Raji (cell line): ENCODE results near the gene PSKH1.

ENCODE experiments used
- POLR2A ChIP-seq: IDR thresholded peaks from 2 replicates; pipeline ENCODE4 v1.6.1; 2011; ENCODE audit warnings: low read depth, low read length, control low read depth; ENCODE audit not compliant: insufficient read depth

The PSKH1 gene

GRCh38 chr16:67878846-67879245, 14.2 kb upstream of the PSKH1 start:
- TF ChIP-seq POLR2A = no peak

- no peak for TF ChIP-seq POLR2A
Measured at GRCh38 chr16:67879462-67879861, 13.6 kb upstream of the PSKH1 start.

- TF ChIP-seq POLR2A = no peak
Measured at GRCh38 chr16:67879936-67880335, 13.1 kb upstream of the PSKH1 start.

GRCh38 chr16:67880584-67880983, 12.5 kb upstream of the PSKH1 start:
- TF ChIP-seq POLR2A = no peak

DNA sequence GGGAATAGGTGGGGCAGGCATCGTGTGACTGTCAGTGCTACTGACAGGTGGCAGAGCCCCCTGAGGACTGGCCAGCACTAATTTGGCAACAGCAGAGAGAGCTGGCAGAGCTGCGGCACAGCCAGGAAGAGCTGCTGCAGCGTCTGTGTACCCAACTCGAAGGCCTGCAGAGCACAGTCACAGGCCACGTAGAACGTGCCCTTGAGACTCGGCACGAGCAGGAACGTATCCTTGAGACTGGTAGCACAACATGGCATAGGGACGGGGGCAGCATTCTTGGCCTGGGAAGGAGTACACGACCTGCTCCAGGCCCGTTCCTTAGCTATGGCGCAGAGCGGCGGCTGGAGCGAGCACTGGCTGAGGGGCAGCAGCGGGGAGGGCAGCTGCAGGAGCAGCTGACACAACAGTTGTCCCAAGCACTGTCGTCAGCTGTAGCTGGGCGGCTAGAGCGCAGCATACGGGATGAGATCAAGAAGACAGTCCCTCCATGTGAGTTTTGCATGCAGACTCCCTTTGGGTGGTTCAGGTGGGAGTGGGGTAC, 11.4 kb upstream of the PSKH1 start:
- no peak for TF ChIP-seq POLR2A

- no peak for TF ChIP-seq POLR2A
Measured at GRCh38 chr16:67882374-67883145, 10.5 kb upstream of the PSKH1 start.

DNA sequence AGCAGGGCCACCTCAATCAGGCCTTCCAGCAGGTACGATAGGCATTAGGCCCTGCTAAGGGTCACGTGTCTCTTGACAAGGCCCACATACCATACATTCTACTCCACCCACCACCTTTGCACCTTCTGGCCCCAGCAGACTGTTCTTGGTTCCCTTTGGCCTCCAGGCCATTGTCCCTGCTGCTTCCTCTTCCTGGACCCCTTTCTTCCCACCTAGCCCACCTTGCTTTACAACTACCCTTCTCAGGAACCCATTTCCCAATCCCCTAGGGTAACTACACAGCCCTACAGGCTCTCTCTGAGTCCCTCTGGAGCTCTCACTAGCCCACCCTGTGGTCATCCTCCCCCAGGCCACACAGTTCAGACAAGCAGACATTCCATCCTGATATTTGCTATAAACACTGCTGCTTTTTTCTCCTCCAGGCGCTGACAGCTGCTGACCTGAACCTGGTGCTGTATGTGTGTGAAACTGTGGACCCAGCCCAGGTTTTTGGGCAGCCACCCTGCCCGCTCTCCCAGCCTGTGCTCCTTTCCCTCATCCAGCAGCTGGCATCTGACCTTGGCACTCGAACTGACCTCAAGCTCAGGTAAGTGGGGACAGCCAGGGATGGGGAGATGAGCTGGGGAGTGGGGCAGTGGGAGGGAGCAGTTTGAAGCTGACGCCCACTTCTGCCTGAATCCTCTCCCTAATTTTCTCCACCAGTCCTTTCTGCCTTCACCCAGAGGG, 9.7 kb upstream of the PSKH1 start:
- TF ChIP-seq POLR2A = no peak

DNA sequence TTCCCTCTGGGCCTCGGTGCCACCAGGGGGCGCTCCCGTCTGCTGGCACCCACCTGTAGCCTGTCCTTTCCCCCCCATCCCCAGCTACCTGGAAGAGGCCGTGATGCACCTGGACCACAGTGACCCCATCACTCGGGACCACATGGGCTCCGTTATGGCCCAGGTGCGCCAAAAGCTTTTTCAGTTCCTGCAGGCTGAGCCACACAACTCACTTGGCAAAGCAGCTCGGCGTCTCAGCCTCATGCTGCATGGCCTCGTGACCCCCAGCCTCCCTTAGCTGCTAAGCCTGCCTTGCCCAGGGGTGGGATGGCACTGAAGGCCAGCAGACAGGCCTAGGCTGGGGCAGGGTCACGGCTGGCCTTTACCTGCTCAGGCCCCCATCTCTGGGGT, 9.2 kb upstream of the PSKH1 start:
- no peak for TF ChIP-seq POLR2A

GRCh38 chr16:67884684-67885083, 8.4 kb upstream of the PSKH1 start, which contains the start of gene NRN1L:
TSS of gene NRN1L (plus strand) at chr16:67884885. CDS start at chr16:67884904, 19 bp downstream.
- TF ChIP-seq POLR2A = no peak

GRCh38 chr16:67885545-67885944, 7.5 kb upstream of the PSKH1 start:
- TF ChIP-seq POLR2A = no peak

DNA sequence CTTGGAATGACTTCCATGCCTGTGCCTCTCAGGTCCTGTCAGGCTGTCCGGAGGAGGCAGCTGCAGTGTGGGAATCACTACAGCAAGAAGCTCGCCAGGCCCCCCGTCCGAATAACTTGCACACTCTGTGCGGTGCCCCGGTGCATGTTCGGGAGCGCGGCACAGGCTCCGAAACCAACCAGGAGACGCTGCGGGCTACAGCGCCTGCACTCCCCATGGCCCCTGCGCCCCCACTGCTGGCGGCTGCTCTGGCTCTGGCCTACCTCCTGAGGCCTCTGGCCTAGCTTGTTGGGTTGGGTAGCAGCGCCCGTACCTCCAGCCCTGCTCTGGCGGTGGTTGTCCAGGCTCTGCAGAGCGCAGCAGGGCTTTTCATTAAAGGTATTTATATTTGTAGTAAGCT, 7.1 kb upstream of the PSKH1 start:
- no peak for TF ChIP-seq POLR2A

GRCh38 chr16:67886387-67886786, 6.7 kb upstream of the PSKH1 start:
- TF ChIP-seq POLR2A = no peak

DNA sequence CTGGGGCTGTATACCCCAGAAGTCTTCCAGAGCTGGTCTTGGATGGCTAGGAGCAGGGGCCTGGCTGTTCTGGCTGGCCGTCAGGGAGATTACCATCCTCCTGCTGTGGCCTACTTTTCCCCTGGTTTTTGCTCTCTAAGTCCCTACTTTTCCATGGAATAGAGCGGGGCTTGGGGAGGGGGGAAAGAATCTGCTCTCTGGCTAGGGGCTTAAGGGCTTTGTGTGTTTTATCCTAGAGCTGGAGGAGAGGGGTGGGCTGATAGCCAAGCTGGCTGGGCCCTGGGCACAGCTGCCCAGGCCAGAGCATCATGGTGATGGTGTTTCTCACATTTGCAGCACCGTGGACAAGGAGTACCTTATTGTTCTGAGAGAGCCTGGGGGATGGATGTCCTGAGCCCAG, 4.7 kb upstream of the PSKH1 start:
- TF ChIP-seq POLR2A = no peak

GRCh38 chr16:67892375-67892774, 679 bp upstream of the PSKH1 start:
- no peak for TF ChIP-seq POLR2A

DNA sequence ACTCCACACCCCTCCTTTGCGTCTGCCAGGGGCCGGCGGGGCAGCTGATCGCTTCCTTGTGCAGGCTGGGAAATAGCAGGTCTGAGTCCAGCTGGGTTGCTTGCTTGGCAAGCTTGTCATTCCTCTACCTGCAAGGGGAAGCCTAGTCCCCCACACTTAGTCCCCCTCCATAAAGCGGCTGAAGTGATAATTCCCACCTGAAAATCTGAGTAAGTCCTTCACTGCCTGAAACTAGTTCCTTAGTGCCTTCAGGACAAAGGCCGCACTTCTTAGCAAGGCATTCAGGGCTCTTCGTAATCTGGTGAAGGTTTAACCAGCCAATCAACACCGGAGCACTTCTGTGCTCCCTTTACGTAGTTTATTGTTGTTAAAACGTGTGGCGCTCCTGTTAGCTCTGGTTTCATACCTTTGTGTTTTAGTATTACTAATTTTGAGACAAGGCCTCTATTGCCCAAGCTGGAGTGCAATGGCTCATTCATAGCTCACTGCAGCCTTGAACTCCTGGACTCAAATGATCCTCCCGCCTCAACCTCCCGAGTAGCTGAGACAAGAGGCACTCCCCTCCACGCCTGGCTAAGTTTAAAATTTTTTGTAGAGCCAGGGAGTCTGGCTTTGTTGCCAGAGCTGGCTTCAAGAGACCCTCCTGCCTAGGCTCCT, 817 bp downstream of the PSKH1 start:
- no peak for TF ChIP-seq POLR2A

DNA sequence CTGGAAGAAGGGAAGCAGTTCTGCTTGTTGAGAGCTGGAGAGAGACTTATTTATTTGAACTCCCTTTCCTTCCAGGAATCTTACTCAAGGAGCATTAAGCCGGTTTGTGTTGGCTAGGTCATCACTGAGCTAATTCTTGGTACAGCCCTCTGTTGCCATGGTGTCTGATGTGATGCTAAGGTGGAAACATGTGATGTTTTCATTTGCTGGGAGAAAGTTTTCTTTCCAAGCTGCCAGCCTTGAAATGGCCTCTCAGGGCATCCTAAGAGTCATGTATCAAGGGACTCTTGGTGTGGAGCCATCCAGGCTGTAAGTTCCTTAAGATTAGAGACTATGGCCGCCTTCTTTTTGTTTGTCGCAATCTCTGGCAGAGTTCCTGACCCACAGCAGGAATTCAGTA, 4.2 kb downstream of the PSKH1 start:
- no peak for TF ChIP-seq POLR2A
